NB4 (cell line): ENCODE results near the gene COX4I1.
A peak's percentile ranks its signal among the peaks of the same experiment; 100 is the strongest.

Experiments used
- DNase-seq: peaks from one replicate; pipeline ENCODE4 v3.0.0; 2010; ENCODE audit warnings: low read depth
- H3K4me3 ChIP-seq: one replicate; pipeline ENCODE4 v1.5.1; 2011; ENCODE audit warnings: mild to moderate bottlenecking, low read depth, low read length, moderate library complexity
- CTCF ChIP-seq: IDR thresholded peaks from one replicate; pipeline ENCODE4 v1.5.1; 2012; ENCODE audit warnings: low read depth, low read length
- MYC ChIP-seq: IDR thresholded peaks from 2 replicates; pipeline ENCODE4 v1.6.1; 2011; ENCODE audit warnings: low read depth, low read length
- POLR2A ChIP-seq: IDR thresholded peaks from 2 replicates; pipeline ENCODE4 v1.6.1; 2011; ENCODE audit warnings: mild to moderate bottlenecking; ENCODE audit not compliant: insufficient read length; ENCODE audit errors: extremely low read depth
- TF ChIP-seq, protein P1 (sequence below): IDR thresholded peaks from 2 replicates; pipeline ENCODE4 v1.6.1; 2011; ENCODE audit warnings: low read depth, low read length

COX4I1 gene

GRCh38 chr16:85759136-85759535, 40.4 kb upstream of the COX4I1 start:
- TF ChIP-seq MYC = no peak
- TF ChIP-seq POLR2A = no peak
- TF ChIP-seq, protein P1, sequence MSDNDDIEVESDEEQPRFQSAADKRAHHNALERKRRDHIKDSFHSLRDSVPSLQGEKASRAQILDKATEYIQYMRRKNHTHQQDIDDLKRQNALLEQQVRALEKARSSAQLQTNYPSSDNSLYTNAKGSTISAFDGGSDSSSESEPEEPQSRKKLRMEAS = peak; percentile 8
- TF ChIP-seq CTCF = no peak
- peak; percentile 97 for DNase-seq
- no peak overlapping the region for H3K4me3 ChIP-seq

GRCh38 chr16:85759631-85760419, 39.7 kb upstream of the COX4I1 start:
- peak; percentile 76 for DNase-seq
- no peak overlapping the region for H3K4me3 ChIP-seq
- TF ChIP-seq MYC = no peak
- no peak for TF ChIP-seq POLR2A
- peak; percentile 80 for TF ChIP-seq CTCF

- H3K4me3 ChIP-seq = no peak overlapping the region
- DNase-seq = peak; percentile 84
- TF ChIP-seq, protein P1 = peak; percentile 36; the same call in 1 of the 2 replicates
- TF ChIP-seq MYC (no peak), CTCF (no peak)
Observed at GRCh38 chr16:85761861-85762260, 37.6 kb upstream of the COX4I1 start.

- TF ChIP-seq POLR2A = no peak
- TF ChIP-seq CTCF = no peak
- TF ChIP-seq, protein P1 = no peak
- TF ChIP-seq MYC = no peak
- H3K4me3 ChIP-seq = no peak overlapping the region
- no peak for DNase-seq
Observed at GRCh38 chr16:85762970-85763369, 36.5 kb upstream of the COX4I1 start.

GRCh38 chr16:85763616-85764015, 35.9 kb upstream of the COX4I1 start:
- no peak overlapping the region for H3K4me3 ChIP-seq
- DNase-seq = no peak
- TF ChIP-seq, protein P1 = no peak
- TF ChIP-seq POLR2A (no peak), MYC (no peak), CTCF (no peak)
